K562 (cell line): ENCODE data around the gene RGS17. TPM values are rescaled to one million over a fixed set of nuclear protein-coding genes. Genes with fewer than 3 reads are reported as not detected.

Experiments
- ATAC-seq: fragments of 200-7000 bp; cut with Tn5 transposase; 3 replicates; pipeline ENCODE4 v1.9.1; 2020; ENCODE audit warnings: moderate library complexity
- BruUV-seq: library from RNA; stranded (reverse); fragments of 400-500 nt; replicated peaks from 2 replicates; lab custom pipeline; 2021; lab: Mats Ljungman, UMichigan
- CTCF ChIA-PET: fragments of 300-600 bp; formaldehyde crosslinking; extraction: SDS; loops from one replicate; lab custom pipeline; 2021; ENCODE audit warnings: low intra/inter-chr PET ratio; lab: Yijun Ruan, JAX
- POLR2A ChIA-PET: fragments of 300-600, 350-650 bp; sonication (Branson Sonifier 250); formaldehyde crosslinking; extraction: SDS; loops from one replicate; lab custom pipeline; 2021; ENCODE audit warnings: antibody characterized with exemption, inconsistent platforms; lab: Yijun Ruan, JAX
- DNase-seq, 4 experiments: peaks; one replicate each; pipeline versions ENCODE4 v3.0.0 to v3.0.0-alpha.2; 2011 to 2018; ENCODE audit warnings: low spot score in 3 of 4, mixed read lengths in 3 of 4; ENCODE audit errors: extremely low read depth in 1 of 4
- FAIRE-seq: peaks from 2 replicates; lab custom pipeline; 2011; peaks lifted over from hg19 to GRCh38; lab: Jason Lieb, UNC
- H2AFZ ChIP-seq: 2 replicates; pipeline ENCODE4 v1.6.0; 2011; ENCODE audit warnings: low read depth, low read length, control low read depth, inconsistent platforms
- H3K27ac ChIP-seq: fragments of 200-600 bp; 3 replicates; pipeline ENCODE4 v1.8.0; 2011; ENCODE audit warnings: low read depth, mild to moderate bottlenecking, control low read depth, inconsistent platforms, low read length, moderate library complexity, mixed read lengths; ENCODE audit errors: extremely low read depth
- H3K27me3 ChIP-seq, 2 experiments: fragments of 300-600 bp in 1 of 2; 2 replicates in 1 of 2; 3 replicates in 1 of 2; pipeline versions ENCODE4 v1.6.0 to v1.8.0; 2011; ENCODE audit warnings: inconsistent platforms in 2 of 2, low read length in 2 of 2, mild to moderate bottlenecking in 1 of 2, mixed read lengths in 1 of 2, moderate library complexity in 1 of 2; ENCODE audit not compliant: control insufficient read depth in 2 of 2, insufficient read depth in 2 of 2
- H3K36me3 ChIP-seq: fragments of 300-600 bp; 3 replicates; pipeline ENCODE4 v1.8.0; 2011; ENCODE audit warnings: mild to moderate bottlenecking, low read length, inconsistent platforms; ENCODE audit not compliant: control insufficient read depth, insufficient read depth
- H3K4me1 ChIP-seq, 2 experiments: fragments of 200-600 bp in 1 of 2; replicated peaks in 1 of 2; 2 replicates in 1 of 2; 3 replicates in 1 of 2; pipeline versions ENCODE4 v1.5.1 to v1.8.0; 2011; ENCODE audit warnings: inconsistent platforms in 2 of 2, low read length in 2 of 2, mild to moderate bottlenecking in 1 of 2, mixed read lengths in 1 of 2, moderate library complexity in 1 of 2; ENCODE audit not compliant: control insufficient read depth in 2 of 2, insufficient read depth in 2 of 2
- H3K4me2 ChIP-seq: 2 replicates; pipeline ENCODE4 v1.6.1; 2011; ENCODE audit warnings: low read length, control low read depth, inconsistent platforms, mixed read lengths; ENCODE audit not compliant: insufficient read depth
- H3K4me3 ChIP-seq: fragments of 200-600 bp; sonication (generic), shearing (Covaris generic); 2 replicates; pipeline ENCODE4 v1.5.1; 2016; ENCODE audit warnings: control low read depth, inconsistent platforms
- H3K79me2 ChIP-seq: fragments of 200-600 bp; 3 replicates; pipeline ENCODE4 v1.8.0; 2011; ENCODE audit warnings: low read length, inconsistent platforms; ENCODE audit not compliant: control insufficient read depth, insufficient read depth
- H3K9ac ChIP-seq, 2 experiments: 2 replicates each; pipeline versions ENCODE4 v1.6.0 to v1.6.1; 2011; ENCODE audit warnings: low read depth in 2 of 2, low read length in 2 of 2, control low read depth in 1 of 2, inconsistent platforms in 1 of 2, mild to moderate bottlenecking in 1 of 2, mixed read lengths in 1 of 2; ENCODE audit not compliant: insufficient read depth in 1 of 2
- H3K9me1 ChIP-seq: one replicate; pipeline ENCODE4 v1.6.0; 2011; ENCODE audit warnings: inconsistent platforms, mild to moderate bottlenecking, low read length, moderate library complexity; ENCODE audit not compliant: control insufficient read depth, insufficient read depth
- H3K9me3 ChIP-seq: replicated peaks from 2 replicates; pipeline ENCODE4 v1.5.1; 2011; ENCODE audit warnings: low read depth, low read length, inconsistent platforms; ENCODE audit not compliant: control insufficient read depth, insufficient read depth
- H4K20me1 ChIP-seq: replicated peaks from 2 replicates; pipeline ENCODE4 v1.6.1; 2011; ENCODE audit warnings: low read length, inconsistent platforms, mixed read lengths; ENCODE audit not compliant: control insufficient read depth, insufficient read depth
- CBFB ChIP-seq: sonication (generic); formaldehyde crosslinking; IDR thresholded peaks from 2 replicates; pipeline ENCODE4 v1.4.0; 2020; ENCODE audit warnings: mild to moderate bottlenecking, missing genetic modification reagents
- CEBPG ChIP-seq, 3 experiments: fragments of 200-800 bp in 1 of 3; sonication (Bioruptor generic) in 1 of 3; sonication (generic) in 1 of 3; formaldehyde crosslinking in 1 of 3; IDR thresholded peaks in 2 of 3; conservative IDR thresholded peaks in 1 of 3; 2 replicates each; pipeline versions ENCODE4 v1.6.1 to v1.8.0; 2016 to 2022; ENCODE audit warnings: missing compliant biosample characterization in 2 of 3, missing genetic modification characterization in 2 of 3, mild to moderate bottlenecking in 1 of 3, missing genetic modification reagents in 1 of 3
- CTBP1 ChIP-seq: fragments of 450-650 bp; IDR thresholded peaks from 2 replicates; pipeline ENCODE4 v1.6.1; 2016; ENCODE audit warnings: borderline replicate concordance
- HDAC8 ChIP-seq: fragments of 450-650 bp; IDR thresholded peaks from 2 replicates; pipeline ENCODE4 v1.6.1; 2016; ENCODE audit warnings: mild to moderate bottlenecking, missing genetic modification characterization, moderate library complexity, missing compliant biosample characterization
- MBD2 ChIP-seq: sonication (generic); IDR thresholded peaks from 2 replicates; pipeline ENCODE4 v1.6.1; 2016; ENCODE audit warnings: low read depth, borderline replicate concordance
- SMC3 ChIP-seq: conservative IDR thresholded peaks from 2 replicates; pipeline ENCODE4 v1.6.1; 2011; ENCODE audit warnings: low read depth, low read length, improper control_type of control experiment; ENCODE audit not compliant: insufficient read depth
- ZBTB12 ChIP-seq: fragments of 250-450 bp; sonication (Bioruptor Pico); IDR thresholded peaks from 2 replicates; pipeline ENCODE4 v1.4.0; 2020
- WGBS: fragments of 100-300 bp; shearing (Covaris generic); methylation state at CpG from one replicate; pipeline ENCODE4 v1.1.6; 2016; ENCODE audit warnings: low coverage, mixed read lengths; ENCODE audit not compliant: insufficient coverage; ENCODE audit errors: missing lambda C conversion rate; 5-methylcytosine and 5-hydroxymethylcytosine counted together
- in situ Hi-C: fragments of 300-500 bp; cut with MboI; formaldehyde crosslinking; loops from 4 replicates; pipeline ENCODE4 v1.15.0; 2018; ENCODE audit warnings: inconsistent platforms, mixed read lengths
- intact Hi-C: fragments of 100-400 bp; cut with micrococcal nuclease; formaldehyde crosslinking; loops from 2 replicates; pipeline ENCODE4 v1.14.2; 2022
- polyA plus RNA-seq, 8 experiments: library from polyadenylated mRNA; depleted of rRNA in 4 of 8; stranded (reverse) in 5 of 8; unstranded in 3 of 8; fragments of >200 nt; fragmentation: Nextera tagmentation in 2 of 8; fragmentation: Illumina TruSeq in 1 of 8; extraction: Ambion mirVana in 2 of 8; extraction: Trizol in 1 of 8; gene quantifications; 2 replicates each; pipeline versions ENCODE4 v1.2.1 to v1.2.3, GENCODE V29; 2011 to 2014; ENCODE audit warnings: inconsistent platforms in 1 of 8, missing spikeins in 1 of 8
- total RNA-seq, 7 experiments: library from RNA; depleted of rRNA in 6 of 7; stranded (reverse); fragments of >200 nt in 6 of 7; fragmentation: Illumina TruSeq in 2 of 7; extraction: Trizol in 2 of 7; gene quantifications; 2 replicates each; pipeline versions ENCODE4 v1.2.1 to v1.2.3, GENCODE V29; 2011 to 2021; ENCODE audit warnings: low replicate concordance in 1 of 7
- TF ChIP-seq, protein P1 (sequence below): fragments of 250-450 bp; sonication (Bioruptor Pico); IDR thresholded peaks from 2 replicates; pipeline ENCODE4 v1.8.0; 2021; ENCODE audit warnings: mild to moderate bottlenecking, moderate library complexity

RGS17 gene
- total and polyA plus RNA-seq, 9 of the 15 experiments (the other 6 are each of a cell fraction or from before 2014, with no cell fraction given) = 0.01 to 0.14 (median 0.08) TPM; not detected in 6

DNA sequence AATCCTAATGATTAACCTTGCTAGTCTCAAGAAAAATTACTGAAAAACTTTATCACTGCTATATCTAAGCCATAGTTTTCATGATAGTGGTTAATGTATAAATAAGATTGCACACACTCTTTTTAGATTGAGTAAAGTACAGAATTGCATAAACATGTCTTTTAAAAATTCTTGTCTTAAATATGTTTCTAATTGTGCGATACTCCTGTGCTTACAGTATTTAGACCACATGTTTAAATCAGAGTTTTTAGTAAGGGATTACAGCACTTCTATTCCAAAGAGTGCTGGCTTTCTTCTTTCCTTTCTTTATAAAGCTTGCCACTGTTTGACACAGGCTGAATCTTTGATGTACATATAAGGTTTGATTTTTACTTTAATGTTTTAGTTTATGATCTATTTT lies 36.8 kb upstream of the RGS17 start:
- ATAC-seq = no peak

More for the DNA sequence above, 36.8 kb upstream of the RGS17 start:
- in situ Hi-C loops = no loop called here
- TF ChIP-seq CTBP1 = no peak
- TF ChIP-seq MBD2 = no peak
- TF ChIP-seq CBFB (CRISPR knock-in tag) = no peak
- TF ChIP-seq, protein P1, sequence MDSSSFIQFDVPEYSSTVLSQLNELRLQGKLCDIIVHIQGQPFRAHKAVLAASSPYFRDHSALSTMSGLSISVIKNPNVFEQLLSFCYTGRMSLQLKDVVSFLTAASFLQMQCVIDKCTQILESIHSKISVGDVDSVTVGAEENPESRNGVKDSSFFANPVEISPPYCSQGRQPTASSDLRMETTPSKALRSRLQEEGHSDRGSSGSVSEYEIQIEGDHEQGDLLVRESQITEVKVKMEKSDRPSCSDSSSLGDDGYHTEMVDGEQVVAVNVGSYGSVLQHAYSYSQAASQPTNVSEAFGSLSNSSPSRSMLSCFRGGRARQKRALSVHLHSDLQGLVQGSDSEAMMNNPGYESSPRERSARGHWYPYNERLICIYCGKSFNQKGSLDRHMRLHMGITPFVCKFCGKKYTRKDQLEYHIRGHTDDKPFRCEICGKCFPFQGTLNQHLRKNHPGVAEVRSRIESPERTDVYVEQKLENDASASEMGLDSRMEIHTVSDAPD (CRISPR knock-in tag) = no peak
- no peak for TF ChIP-seq ZBTB12 (CRISPR knock-in tag)
- TF ChIP-seq HDAC8 = no peak
- no peak for TF ChIP-seq CEBPG (CRISPR knock-in tag; IDR thresholded peaks at IDR 0.05)
- TF ChIP-seq CEBPG (tag; conservative IDR thresholded peaks at IDR 0.05 in 1 of 2, IDR thresholded peaks at IDR 0.05 in 1 of 2) = no peak
- no peak for TF ChIP-seq SMC3
- TF ChIP-seq, all 486 proteins: peak for 0
- Histone ChIP-seq H3K4me2 (no peak overlapping the region), H3K27ac (no peak overlapping the region), H4K20me1 (no peaks in the 10 kb centered on the region), H3K79me2 (no peaks in the 10 kb centered on the region), H3K27me3 (no peaks in the 10 kb centered on the region), H3K4me1 (no peaks in the 10 kb centered on the region), H2AFZ (no peak overlapping the region), H3K9me3 (no peaks in the 10 kb centered on the region), H3K9ac (no peak overlapping the region), H3K9me1 (no peaks in the 10 kb centered on the region), H3K36me3 (no peaks in the 10 kb centered on the region), H3K4me3 (no peak overlapping the region)
- POLR2A ChIA-PET = no interaction called here
- DNase-seq (no peak), FAIRE-seq (no peak)
- CTCF ChIA-PET = no interaction called here
- no TSS peak for BruUV-seq
- WGBS = 0% methylated on average over 1 of the region's 1 CpG
- intact Hi-C loops = no loop called here
